Liver (tissue), 9 donors: ENCODE results near the gene PREX1. TPM values are rescaled to one million over a fixed set of nuclear protein-coding genes. Genes with fewer than 3 reads are reported as not detected.

Source experiments
- DNase-seq: peaks from one replicate; pipeline ENCODE4 v3.0.0-alpha.2; 2017; ENCODE audit warnings: low spot score
- H3K27ac ChIP-seq, 2 donors: one replicate each; pipeline ENCODE4 v1.7.0; 2013; ENCODE audit warnings: inconsistent platforms in 2 of 2, low read length in 2 of 2, control low read depth in 1 of 2, low read depth in 1 of 2, mild to moderate bottlenecking in 1 of 2
- H3K27me3 ChIP-seq, 4 donors: one replicate each; pipeline versions ENCODE4 v1.6.1 to v1.7.0; 2013; ENCODE audit warnings: low read length in 3 of 4, inconsistent platforms in 1 of 4, mild to moderate bottlenecking in 1 of 4, moderate library complexity in 1 of 4; ENCODE audit not compliant: control insufficient read depth in 4 of 4, insufficient read depth in 4 of 4
- H3K36me3 ChIP-seq, 4 donors: one replicate each; pipeline versions ENCODE4 v1.6.1 to v1.7.0; 2013; ENCODE audit warnings: low read length in 3 of 4, mild to moderate bottlenecking in 3 of 4, low read depth in 1 of 4, moderate library complexity in 1 of 4; ENCODE audit not compliant: control insufficient read depth in 4 of 4, insufficient read depth in 3 of 4
- H3K4me1 ChIP-seq, 4 donors: one replicate each; pipeline versions ENCODE4 v1.6.1 to v1.7.0; 2013; ENCODE audit warnings: low read length in 3 of 4, mild to moderate bottlenecking in 3 of 4, moderate library complexity in 1 of 4; ENCODE audit not compliant: control insufficient read depth in 4 of 4, insufficient read depth in 4 of 4
- H3K4me3 ChIP-seq, 3 donors: one replicate each; pipeline versions ENCODE4 v1.6.1 to v1.7.0; 2013; ENCODE audit warnings: low read length in 3 of 3, control low read depth in 1 of 3, low read depth in 1 of 3, mild to moderate bottlenecking in 1 of 3
- H3K9ac ChIP-seq, 2 donors: one replicate each; pipeline ENCODE4 v1.7.0; 2013; ENCODE audit warnings: low read length in 2 of 2, mild to moderate bottlenecking in 2 of 2, moderate library complexity in 2 of 2, control low read depth in 1 of 2, low read depth in 1 of 2
- H3K9me3 ChIP-seq, 4 donors: one replicate each; pipeline versions ENCODE4 v1.6.1 to v1.7.0; 2013; ENCODE audit warnings: low read length in 3 of 4; ENCODE audit not compliant: control insufficient read depth in 4 of 4
- EGR1 ChIP-seq, 2 donors: IDR thresholded peaks; 2 replicates each; pipeline ENCODE4 v1.6.1; 2016 to 2018; ENCODE audit warnings: antibody characterized with exemption in 2 of 2, low read depth in 2 of 2
- FOXA1 ChIP-seq: IDR thresholded peaks from 2 replicates; pipeline ENCODE4 v1.6.1; 2016; ENCODE audit warnings: antibody characterized with exemption
- FOXA2 ChIP-seq: IDR thresholded peaks from 2 replicates; pipeline ENCODE4 v1.6.1; 2016; ENCODE audit warnings: antibody characterized with exemption
- GABPA ChIP-seq, 2 donors: IDR thresholded peaks in 1 of 2; conservative IDR thresholded peaks in 1 of 2; 2 replicates each; pipeline ENCODE4 v1.6.1; 2016; ENCODE audit warnings: antibody characterized with exemption in 2 of 2, mild to moderate bottlenecking in 1 of 2, moderate library complexity in 1 of 2
- HNF4A ChIP-seq, 2 donors: conservative IDR thresholded peaks; 2 replicates each; pipeline ENCODE4 v1.6.1; 2016; ENCODE audit warnings: antibody characterized with exemption in 2 of 2, mild to moderate bottlenecking in 2 of 2
- HNF4G ChIP-seq: IDR thresholded peaks from 2 replicates; pipeline ENCODE4 v1.6.1; 2016; ENCODE audit warnings: antibody characterized with exemption
- JUND ChIP-seq, 2 donors: IDR thresholded peaks; 2 replicates each; pipeline ENCODE4 v1.6.1; 2016; ENCODE audit warnings: antibody characterized with exemption in 2 of 2
- NR2F2 ChIP-seq: IDR thresholded peaks from 2 replicates; pipeline ENCODE4 v1.6.1; 2016; ENCODE audit warnings: antibody characterized with exemption
- RAD21 ChIP-seq, 2 donors: IDR thresholded peaks; 2 replicates each; pipeline ENCODE4 v1.6.1; 2016; ENCODE audit warnings: antibody characterized with exemption in 2 of 2, mild to moderate bottlenecking in 2 of 2
- RXRA ChIP-seq, 2 donors: IDR thresholded peaks; 2 replicates each; pipeline ENCODE4 v1.6.1; 2017 to 2018; ENCODE audit warnings: antibody characterized with exemption in 2 of 2, mild to moderate bottlenecking in 1 of 2
- SP1 ChIP-seq: IDR thresholded peaks from 2 replicates; pipeline ENCODE4 v1.6.1; 2018; ENCODE audit warnings: antibody characterized with exemption, mild to moderate bottlenecking
- TAF1 ChIP-seq: conservative IDR thresholded peaks from 2 replicates; pipeline ENCODE4 v1.6.1; 2016; ENCODE audit warnings: antibody characterized with exemption, mild to moderate bottlenecking
- YY1 ChIP-seq: IDR thresholded peaks from 2 replicates; pipeline ENCODE4 v1.6.1; 2016; ENCODE audit warnings: antibody characterized with exemption, mild to moderate bottlenecking
- WGBS: extraction: QIAGEN DNeasy Blood & Tissue Kit; methylation state at CpG from one replicate; pipeline ENCODE4 v1.1.7; 2013; 5-methylcytosine and 5-hydroxymethylcytosine counted together
- polyA plus RNA-seq, 2 donors: library from polyadenylated mRNA; stranded (reverse) in 1 of 2; unstranded in 1 of 2; fragments of 200-250 nt in 1 of 2; fragments of >200 nt in 1 of 2; fragmentation: Nextera tagmentation in 1 of 2; extraction: Ambion mirVana in 1 of 2; gene quantifications; one replicate each; pipeline versions ENCODE4 v1.2.1 to v1.2.3, GENCODE V29; 2013 to 2015
- total RNA-seq, 2 donors: library from RNA; depleted of rRNA; stranded (reverse); fragments of >200 nt; gene quantifications; one replicate each; pipeline ENCODE4 v1.2.3, GENCODE V29; 2014
- TF ChIP-seq, protein P1 (sequence below): fragments of 150-350 bp; IDR thresholded peaks from 2 replicates; pipeline ENCODE4 v1.5.1; 2017; ENCODE audit warnings: improper control_type of control experiment, low read depth, low read length; ENCODE audit not compliant: missing input control
- TF ChIP-seq, protein P2 (sequence below): IDR thresholded peaks from 2 replicates; pipeline ENCODE4 v1.6.1; 2016; ENCODE audit warnings: antibody characterized with exemption
- TF ChIP-seq, protein P3 (sequence below): IDR thresholded peaks from 2 replicates; pipeline ENCODE4 v1.6.1; 2016; ENCODE audit warnings: antibody characterized with exemption
- TF ChIP-seq, protein P4 (sequence below): IDR thresholded peaks from 2 replicates; pipeline ENCODE4 v1.6.1; 2016; ENCODE audit warnings: antibody characterized with exemption, mild to moderate bottlenecking
- TF ChIP-seq, protein P5 (sequence below): IDR thresholded peaks from 2 replicates; pipeline ENCODE4 v1.6.1; 2016; ENCODE audit warnings: antibody characterized with exemption
- donor health status: healthy.
- donor health status: healthy.
- donor health status: healthy.
- donor health status: healthy.
- donor health status: healthy.

PREX1 gene
- total and polyA plus RNA-seq, 4 donors = 2.2 to 18.0 (median 10.8) TPM

DNA sequence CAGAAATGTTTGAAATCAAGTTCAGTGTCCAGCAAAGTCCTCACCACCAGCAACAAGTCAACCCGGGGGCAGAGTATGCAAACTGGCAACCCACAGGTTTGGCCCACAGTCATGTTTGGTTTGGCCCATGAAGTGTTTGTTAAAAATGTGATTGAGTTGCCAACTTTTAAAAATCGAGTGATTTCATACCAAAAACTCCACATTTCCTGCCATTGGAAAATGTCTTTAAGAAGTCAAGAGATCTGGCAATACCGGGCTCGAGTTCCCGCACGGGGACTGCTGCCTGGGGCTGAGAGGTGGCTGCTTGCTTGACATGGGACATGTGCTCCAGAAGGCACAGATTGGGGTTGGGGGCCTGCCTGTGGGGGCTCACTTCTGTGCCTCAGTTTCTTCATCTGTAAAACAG, 36.1 kb downstream of the PREX1 start:
- H3K4me3 ChIP-seq = no peak overlapping the region
- 26% methylated on average over 6 of the region's 6 CpGs for WGBS
- DNase-seq = no peak
- no peaks in the 10 kb centered on the region for H3K36me3 ChIP-seq
- H3K4me1 ChIP-seq = peaks cover 9 to 27% (median 20%) of the 10 kb centered on the region in 4 donors
- H3K9me3 ChIP-seq = no peaks in the 10 kb centered on the region
- peaks cover 0 to 7% (median 1%) of the 10 kb centered on the region in 4 donors for H3K27me3 ChIP-seq
- H3K9ac ChIP-seq = no peak overlapping the region
- TF ChIP-seq, protein P1, sequence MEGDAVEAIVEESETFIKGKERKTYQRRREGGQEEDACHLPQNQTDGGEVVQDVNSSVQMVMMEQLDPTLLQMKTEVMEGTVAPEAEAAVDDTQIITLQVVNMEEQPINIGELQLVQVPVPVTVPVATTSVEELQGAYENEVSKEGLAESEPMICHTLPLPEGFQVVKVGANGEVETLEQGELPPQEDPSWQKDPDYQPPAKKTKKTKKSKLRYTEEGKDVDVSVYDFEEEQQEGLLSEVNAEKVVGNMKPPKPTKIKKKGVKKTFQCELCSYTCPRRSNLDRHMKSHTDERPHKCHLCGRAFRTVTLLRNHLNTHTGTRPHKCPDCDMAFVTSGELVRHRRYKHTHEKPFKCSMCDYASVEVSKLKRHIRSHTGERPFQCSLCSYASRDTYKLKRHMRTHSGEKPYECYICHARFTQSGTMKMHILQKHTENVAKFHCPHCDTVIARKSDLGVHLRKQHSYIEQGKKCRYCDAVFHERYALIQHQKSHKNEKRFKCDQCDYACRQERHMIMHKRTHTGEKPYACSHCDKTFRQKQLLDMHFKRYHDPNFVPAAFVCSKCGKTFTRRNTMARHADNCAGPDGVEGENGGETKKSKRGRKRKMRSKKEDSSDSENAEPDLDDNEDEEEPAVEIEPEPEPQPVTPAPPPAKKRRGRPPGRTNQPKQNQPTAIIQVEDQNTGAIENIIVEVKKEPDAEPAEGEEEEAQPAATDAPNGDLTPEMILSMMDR = no peak
- TF ChIP-seq, protein P2, sequence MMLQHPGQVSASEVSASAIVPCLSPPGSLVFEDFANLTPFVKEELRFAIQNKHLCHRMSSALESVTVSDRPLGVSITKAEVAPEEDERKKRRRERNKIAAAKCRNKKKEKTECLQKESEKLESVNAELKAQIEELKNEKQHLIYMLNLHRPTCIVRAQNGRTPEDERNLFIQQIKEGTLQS = no peak
- no peak for TF ChIP-seq TAF1
- TF ChIP-seq JUND (IDR thresholded peaks at IDR 0.05) = no peak
- TF ChIP-seq, protein P3, sequence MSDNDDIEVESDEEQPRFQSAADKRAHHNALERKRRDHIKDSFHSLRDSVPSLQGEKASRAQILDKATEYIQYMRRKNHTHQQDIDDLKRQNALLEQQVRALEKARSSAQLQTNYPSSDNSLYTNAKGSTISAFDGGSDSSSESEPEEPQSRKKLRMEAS = peak; percentile 25
- no peak for TF ChIP-seq EGR1 (IDR thresholded peaks at IDR 0.05; ENCODE audit: low read depth in 2 of 2)
- TF ChIP-seq YY1 = peak; percentile 12
- no peak for TF ChIP-seq FOXA2
- TF ChIP-seq SP1 = no peak
- TF ChIP-seq, protein P4, sequence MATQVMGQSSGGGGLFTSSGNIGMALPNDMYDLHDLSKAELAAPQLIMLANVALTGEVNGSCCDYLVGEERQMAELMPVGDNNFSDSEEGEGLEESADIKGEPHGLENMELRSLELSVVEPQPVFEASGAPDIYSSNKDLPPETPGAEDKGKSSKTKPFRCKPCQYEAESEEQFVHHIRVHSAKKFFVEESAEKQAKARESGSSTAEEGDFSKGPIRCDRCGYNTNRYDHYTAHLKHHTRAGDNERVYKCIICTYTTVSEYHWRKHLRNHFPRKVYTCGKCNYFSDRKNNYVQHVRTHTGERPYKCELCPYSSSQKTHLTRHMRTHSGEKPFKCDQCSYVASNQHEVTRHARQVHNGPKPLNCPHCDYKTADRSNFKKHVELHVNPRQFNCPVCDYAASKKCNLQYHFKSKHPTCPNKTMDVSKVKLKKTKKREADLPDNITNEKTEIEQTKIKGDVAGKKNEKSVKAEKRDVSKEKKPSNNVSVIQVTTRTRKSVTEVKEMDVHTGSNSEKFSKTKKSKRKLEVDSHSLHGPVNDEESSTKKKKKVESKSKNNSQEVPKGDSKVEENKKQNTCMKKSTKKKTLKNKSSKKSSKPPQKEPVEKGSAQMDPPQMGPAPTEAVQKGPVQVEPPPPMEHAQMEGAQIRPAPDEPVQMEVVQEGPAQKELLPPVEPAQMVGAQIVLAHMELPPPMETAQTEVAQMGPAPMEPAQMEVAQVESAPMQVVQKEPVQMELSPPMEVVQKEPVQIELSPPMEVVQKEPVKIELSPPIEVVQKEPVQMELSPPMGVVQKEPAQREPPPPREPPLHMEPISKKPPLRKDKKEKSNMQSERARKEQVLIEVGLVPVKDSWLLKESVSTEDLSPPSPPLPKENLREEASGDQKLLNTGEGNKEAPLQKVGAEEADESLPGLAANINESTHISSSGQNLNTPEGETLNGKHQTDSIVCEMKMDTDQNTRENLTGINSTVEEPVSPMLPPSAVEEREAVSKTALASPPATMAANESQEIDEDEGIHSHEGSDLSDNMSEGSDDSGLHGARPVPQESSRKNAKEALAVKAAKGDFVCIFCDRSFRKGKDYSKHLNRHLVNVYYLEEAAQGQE = no peak
- TF ChIP-seq RXRA (IDR thresholded peaks at IDR 0.05) = peak in 1 of 2 donors; percentile 71
- TF ChIP-seq NR2F2 = no peak
- peak; percentile 29 for TF ChIP-seq HNF4G
- TF ChIP-seq RAD21 (IDR thresholded peaks at IDR 0.05) = peak in 1 of 2 donors; percentile 4
- no peak for TF ChIP-seq GABPA (IDR thresholded peaks at IDR 0.05 in 1 of 2, conservative IDR thresholded peaks at IDR 0.05 in 1 of 2)
- TF ChIP-seq FOXA1 = peak; percentile 18
- peak; percentile 76 to 78 for TF ChIP-seq HNF4A (conservative IDR thresholded peaks at IDR 0.05)
- TF ChIP-seq, protein P5, sequence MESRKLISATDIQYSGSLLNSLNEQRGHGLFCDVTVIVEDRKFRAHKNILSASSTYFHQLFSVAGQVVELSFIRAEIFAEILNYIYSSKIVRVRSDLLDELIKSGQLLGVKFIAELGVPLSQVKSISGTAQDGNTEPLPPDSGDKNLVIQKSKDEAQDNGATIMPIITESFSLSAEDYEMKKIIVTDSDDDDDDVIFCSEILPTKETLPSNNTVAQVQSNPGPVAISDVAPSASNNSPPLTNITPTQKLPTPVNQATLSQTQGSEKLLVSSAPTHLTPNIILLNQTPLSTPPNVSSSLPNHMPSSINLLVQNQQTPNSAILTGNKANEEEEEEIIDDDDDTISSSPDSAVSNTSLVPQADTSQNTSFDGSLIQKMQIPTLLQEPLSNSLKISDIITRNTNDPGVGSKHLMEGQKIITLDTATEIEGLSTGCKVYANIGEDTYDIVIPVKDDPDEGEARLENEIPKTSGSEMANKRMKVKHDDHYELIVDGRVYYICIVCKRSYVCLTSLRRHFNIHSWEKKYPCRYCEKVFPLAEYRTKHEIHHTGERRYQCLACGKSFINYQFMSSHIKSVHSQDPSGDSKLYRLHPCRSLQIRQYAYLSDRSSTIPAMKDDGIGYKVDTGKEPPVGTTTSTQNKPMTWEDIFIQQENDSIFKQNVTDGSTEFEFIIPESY = peak; percentile 14
- peak overlapping the region; percentile 68 to 84 for H3K27ac ChIP-seq
